WTC11 (cell line): Measurements from ENCODE around the gene OXGR1.

Experiments used
- CTCF ChIP-seq: fragments of 200-600 bp; IDR thresholded peaks from 2 replicates; pipeline ENCODE4 v1.8.0; 2022; ENCODE audit warnings: antibody characterized with exemption
- E2F1 ChIP-seq: sonication (generic); formaldehyde crosslinking; IDR thresholded peaks from 2 replicates; pipeline ENCODE4 v1.8.0; 2022; ENCODE audit warnings: mild to moderate bottlenecking, missing genetic modification reagents

GRCh38 chr13:96940961-96941360 lies 53.3 kb downstream of the OXGR1 start:
- TF ChIP-seq E2F1 (no peak), CTCF (no peak)
